ENCODE data around the gene HOMER1.

Gene HOMER1, protein sequence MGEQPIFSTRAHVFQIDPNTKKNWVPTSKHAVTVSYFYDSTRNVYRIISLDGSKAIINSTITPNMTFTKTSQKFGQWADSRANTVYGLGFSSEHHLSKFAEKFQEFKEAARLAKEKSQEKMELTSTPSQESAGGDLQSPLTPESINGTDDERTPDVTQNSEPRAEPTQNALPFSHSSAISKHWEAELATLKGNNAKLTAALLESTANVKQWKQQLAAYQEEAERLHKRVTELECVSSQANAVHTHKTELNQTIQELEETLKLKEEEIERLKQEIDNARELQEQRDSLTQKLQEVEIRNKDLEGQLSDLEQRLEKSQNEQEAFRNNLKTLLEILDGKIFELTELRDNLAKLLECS

DNA sequence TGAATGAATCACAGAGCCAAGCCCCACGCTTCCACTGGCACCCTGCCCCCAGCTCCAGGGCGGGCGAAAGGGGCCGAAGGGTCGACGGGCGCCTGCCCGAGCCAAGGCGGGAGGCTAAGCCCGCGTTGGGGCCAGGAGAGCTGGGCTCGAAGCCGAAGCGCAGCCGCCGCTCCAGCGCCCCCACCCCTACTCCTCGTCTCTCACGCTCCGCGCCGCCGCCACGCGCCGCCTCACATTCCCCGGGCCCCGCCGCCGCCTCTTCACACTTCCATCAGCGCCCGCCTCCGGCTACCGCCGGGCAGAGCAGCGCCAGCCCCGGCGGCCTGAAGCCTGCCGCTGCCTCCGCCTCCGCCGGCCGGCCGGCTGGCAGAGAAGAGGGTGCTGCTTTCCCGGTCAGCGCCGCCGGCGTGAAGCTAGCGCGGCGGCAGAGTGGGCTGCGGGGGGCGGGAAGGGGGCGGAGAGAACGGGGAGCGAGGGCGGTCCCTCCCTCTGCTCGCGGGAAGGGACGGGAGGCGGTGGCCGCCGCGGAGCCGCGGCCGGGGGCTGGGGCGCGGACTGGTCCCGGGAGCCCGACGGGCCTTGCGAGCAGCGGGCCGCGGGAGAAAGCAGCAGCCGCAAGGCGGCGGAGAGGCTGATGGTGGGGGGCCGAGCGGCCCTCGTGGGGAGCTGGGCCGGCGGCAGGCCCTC, at the start of gene HOMER1:
Gene HOMER1, minus strand, starts transcription at position 431 of the 687 bp plus-strand sequence. CDS start 1,360 bp downstream, outside the sequence.
- DNase-seq, result peak; percentile 27 to 48

DNA sequence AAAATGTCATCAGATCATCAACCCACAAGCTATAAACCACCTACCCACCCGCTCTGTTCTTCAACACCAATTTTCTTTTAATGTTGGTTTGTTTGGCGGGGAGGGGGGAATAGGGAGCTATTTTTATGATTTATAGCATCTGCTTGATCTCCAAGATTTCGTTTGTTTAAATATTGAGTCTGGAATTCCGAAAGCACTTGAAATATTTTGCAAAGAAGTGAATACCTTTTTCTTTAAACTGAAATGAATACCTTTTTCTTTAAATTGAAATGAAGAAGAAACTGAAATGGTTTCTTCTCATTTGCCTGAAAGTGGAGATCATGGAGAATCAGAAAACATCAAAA, 49.3 kb upstream of the HOMER1 start:
- no peak for DNase-seq

DNA sequence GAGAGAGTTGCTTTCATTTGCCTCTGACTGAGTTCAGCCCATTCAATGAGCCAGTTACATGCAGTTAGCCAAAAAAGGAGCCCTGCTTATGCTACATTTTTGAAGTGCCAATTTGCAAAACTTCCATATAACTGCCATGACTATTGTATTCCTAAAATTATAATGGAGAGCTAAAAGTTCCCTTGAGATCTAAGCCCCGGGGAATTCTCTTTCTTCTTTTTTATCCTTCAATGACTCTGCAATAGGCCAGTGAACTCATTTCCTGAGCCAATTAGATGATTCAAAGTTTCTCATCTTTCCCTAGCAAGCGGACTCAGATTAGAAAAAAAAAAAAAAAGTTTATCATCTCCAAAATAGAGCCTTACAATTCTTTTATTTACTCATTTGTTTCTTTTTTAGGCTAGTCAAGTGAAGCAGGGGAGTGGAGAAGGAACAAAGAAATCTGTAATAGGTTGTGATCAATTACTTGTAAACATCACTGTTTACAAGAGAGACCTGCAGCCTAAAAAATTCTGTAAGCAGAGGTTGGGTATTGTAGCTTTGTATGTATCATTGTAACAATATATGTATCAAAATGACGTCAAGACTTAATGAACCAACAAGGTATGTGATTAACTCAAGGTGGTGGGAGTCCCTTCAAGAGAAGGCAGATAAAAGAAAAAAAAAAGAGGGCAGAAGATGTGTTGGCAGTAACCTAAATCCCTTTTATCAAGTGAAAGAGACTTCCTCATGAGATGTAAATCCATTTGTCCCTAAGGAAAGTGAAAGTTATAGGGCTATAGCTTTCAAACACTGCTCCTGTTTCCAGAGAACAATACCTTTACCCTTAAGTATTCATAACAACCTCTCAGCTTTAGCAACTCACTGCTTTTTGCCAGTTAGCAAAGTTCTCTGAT, 48.7 kb upstream of the HOMER1 start:
- peak in 1 of 2 experiments; percentile 55 for DNase-seq

DNA sequence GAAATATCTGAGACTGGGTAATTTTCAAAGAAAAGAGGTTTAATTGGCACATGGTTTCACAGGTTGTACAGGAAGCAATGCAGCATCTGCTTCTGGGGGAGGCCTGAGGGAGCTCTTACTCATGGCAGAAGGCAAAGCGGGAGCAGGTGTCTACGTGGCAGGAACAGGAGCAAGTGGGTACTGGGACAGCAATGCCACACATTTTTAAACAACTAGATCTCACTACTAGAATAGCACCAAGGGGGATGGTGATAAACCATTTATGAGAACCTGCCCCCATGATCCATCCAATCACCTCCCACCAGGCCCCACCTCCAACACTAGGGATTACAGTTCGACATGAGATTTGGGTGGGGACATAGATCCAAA, 47.6 kb upstream of the HOMER1 start:
- no peak for DNase-seq

DNA sequence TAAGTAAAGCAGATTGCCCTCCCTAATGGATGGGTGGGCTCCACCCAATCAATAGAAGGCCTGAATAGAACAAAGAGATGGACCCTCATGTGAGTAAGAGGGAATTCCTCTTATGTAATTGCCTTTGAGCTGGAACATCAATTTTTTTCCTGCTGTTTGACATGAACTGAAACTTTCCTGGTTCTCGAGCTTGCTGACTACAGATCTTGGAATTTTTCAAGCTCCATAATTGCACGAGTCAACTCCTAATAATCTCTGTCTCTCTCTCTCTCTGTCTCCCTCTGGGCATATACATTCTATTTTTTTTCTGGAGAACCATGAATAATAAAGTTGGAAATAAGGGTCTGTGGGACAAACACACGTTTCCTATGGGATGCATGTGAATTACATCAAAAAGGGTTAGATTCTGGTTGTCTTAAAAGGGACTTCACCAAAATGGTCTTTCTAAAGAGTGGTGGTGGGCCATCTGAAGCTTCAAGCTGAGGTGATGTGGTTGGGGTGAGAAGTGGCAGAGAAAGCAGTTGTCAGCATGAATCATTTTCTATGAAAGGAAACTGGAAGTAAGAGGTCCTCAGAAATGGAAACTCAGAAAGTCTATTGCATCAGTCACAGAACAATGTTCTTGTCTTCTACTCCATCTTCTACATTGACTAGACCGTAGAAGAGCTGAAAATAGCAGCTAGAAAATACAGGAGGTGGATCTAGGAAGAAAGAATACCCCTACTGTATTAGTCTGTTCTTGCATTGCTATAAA, 47.0 kb upstream of the HOMER1 start:
- no peak for DNase-seq

DNA sequence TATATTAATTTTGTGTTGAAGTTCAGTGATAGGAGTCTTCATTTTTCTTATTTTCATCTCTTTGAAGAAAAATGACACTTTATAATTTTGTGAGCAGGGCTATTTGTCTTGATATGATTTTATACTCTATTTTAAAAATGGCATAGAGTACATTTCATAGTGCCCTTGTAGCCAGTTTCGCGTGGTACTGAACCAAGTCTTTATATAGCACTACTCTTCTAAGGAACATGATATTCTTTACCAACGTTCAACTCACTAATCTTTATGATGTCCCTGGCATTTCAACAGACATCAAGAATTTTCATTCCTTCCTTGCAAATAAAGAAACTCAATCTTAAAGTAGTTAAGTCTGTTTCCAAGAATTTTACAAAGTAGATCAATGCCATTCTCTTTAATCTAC, 41.5 kb upstream of the HOMER1 start:
- no peak for DNase-seq

DNA sequence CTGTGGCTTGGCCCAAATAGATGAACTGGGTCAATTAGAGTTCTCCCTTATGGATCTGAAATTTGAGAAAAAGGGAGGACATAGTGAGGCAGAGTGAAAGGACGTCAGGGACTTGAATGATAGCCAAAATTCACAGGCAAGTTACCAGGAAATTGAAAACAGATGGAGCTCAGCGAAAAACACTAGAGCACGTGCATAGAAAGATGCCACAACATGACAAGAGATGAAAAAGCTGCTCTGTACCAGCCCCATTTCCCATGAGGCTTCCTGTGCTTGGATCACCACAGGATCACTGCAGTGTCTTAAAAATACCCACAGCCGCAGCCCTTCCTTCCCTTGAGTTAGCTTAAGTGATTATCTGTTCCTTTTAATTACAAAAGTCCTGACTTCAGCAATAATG, 39.0 kb upstream of the HOMER1 start:
- DNase-seq, result no peak

DNA sequence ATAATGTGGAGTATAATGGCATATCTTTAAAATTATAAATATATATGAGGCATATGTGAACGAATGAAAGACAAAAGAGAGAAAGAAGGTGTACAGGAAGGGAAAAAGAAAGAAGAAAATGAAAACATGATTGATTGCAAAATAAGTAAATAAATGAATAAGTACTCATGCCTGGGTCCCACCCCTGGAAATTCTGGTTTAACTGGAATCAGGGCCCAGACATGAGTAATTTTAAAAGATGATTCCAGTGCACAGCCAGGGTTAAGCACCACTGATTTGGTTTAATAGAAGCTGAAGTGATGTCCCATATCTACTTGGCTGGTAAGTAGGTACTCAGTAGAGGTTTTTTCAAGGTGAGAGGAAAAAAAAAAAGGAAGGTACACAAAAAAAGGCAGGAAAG, 34.0 kb upstream of the HOMER1 start:
- no peak for DNase-seq

DNA sequence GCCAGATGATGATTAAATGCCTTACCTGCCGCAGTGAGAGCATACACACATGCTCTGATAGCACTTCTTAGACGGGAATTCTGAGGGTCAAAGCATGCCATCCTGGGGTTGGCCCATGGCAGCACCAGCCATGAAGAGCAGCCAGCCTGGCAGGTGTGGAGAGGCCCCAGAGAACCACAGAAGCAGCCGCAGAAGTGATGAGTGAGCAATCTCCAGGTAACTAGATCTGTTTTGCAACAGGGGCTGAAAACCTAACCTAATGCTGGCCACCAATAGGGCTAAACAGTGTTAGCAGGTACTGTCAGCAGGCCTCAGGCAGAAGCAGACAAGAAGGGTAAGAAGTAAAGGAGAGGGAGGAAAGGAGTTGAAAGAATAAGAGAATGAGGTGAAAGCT, 33.5 kb upstream of the HOMER1 start:
- no peak for DNase-seq

DNA sequence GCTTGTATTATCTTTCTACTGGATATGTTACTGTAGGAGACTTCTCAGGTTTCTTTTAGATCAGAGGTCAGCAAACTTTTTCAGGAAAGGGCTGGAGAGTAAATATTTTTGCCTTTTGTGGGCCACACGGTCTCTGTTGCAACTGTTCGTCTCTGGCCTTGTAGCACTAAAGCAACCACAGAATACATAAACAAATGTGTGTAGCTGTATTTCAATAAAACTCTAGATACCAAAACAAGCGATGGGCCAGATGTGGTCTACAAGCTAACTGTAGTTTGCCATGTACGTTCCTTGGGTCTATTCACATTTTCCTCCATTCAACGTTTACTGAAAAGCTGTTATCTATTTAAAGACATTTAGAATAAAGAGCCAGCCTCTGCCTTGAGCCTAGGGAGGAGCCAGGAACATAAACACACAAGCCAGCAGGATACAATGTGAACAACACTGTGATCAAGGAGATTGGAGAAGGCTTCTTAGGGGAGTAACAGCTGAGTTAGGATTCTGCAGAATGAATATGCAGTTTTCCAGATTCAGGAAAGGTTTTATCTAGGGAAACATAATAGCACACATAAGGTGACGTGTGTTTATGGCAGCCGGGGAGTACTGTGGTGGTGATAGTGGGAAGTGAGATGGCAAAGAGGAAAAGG, 33.0 kb upstream of the HOMER1 start:
- no peak for DNase-seq

DNA sequence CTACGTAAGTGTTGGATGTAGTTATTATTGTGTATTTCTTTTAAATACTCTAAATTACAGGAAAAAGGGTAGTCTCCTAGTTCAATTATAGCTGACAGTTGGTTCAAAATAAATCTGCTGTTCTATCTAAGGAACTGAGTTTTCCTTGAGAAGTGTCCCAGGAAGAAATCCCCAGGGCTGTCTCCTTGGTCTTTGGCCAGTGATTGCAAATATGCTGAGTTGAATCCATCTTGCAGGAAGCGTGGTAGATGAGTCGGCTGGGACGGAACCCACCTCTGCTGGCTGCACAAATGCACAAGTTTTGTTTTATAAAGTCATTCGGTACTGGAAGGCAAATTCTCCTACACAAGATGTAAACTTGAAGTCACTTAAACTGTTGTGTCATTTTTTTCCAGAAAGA, 30.2 kb upstream of the HOMER1 start:
- DNase-seq, result no peak

DNA sequence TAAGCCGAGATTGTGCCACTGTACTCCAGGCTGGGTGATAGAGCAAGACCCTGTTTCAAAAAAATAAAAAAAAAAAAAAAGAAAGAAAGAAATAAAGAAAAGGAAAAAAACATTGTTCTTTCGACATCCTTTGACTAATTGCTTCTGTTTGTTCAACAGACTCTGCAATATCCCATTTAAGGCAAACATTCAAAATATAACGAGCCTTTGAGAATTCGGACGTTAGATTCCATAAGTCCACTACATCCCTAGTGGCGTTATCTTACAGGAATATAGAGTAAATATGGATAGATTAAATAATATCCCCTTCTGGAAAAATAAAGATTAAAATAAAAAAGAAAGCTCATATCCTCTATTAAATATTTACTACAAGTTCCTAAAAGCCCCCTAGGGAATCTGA, 27.0 kb upstream of the HOMER1 start:
- DNase-seq, result no peak

DNA sequence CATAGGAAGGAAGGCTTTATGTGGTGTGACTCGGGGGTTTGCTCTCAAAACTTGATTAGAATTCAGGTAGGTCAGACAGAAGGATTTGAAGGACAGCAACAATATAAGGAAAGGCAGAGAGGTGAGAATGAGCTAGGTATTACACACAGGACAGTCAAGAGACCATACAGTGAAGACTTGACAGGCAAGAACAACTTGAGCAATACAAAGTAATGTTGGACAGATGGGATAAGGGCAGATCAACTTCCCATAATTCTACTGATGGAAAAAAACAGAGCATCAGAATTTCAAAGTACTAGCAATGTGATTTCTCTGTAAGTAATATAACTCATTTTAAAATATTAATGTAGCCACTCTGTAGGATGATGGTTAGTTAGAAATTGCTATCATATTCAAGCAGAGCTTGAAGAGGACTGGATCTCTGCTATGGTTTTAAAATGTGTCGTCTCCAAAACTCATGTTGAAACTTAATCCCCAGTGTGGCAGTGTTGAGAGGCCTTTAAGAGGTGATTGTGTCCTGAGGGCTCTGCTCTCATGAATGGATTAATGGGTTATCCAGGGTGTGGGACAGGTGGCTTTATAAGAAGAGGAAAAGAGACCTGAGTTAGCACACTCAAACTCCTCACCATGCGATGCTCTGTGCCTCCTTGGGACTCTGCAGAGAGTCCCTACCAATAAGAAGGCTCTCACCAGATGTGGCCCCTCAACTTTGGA, 22.4 kb upstream of the HOMER1 start:
- no peak for DNase-seq

DNA sequence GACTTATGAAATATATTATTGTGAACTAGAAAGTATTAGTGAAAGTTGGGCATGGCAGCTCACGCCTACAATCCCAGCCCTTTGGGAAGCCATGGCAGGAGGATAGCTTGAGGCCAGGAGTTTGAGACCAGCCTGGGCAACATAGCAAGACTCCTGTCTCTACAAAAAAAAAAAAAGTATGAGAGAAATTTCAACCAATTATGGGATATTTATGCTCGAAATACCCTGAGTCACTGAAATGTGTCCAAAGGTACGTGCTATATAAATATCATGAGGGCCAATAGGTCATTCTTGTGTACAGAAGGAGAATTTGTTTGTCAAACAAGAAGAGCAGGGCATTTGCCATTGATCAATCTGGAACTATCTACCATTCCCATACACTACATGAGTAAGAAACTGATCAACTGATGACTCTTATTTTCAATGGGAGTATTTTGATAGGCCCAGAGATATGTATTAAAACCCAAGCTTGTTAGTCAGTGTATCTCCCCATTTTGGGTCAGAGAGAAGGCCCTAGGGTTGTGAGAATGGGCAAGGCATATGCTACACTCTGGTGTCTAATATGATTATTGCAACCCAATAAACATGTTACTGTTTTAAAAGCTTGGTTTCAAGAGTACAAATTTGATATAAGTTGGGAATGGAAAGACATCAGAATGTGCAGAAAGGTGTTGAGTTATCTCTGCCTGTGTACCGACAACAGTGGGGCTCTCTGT, 21.7 kb upstream of the HOMER1 start:
- DNase-seq, result no peak

DNA sequence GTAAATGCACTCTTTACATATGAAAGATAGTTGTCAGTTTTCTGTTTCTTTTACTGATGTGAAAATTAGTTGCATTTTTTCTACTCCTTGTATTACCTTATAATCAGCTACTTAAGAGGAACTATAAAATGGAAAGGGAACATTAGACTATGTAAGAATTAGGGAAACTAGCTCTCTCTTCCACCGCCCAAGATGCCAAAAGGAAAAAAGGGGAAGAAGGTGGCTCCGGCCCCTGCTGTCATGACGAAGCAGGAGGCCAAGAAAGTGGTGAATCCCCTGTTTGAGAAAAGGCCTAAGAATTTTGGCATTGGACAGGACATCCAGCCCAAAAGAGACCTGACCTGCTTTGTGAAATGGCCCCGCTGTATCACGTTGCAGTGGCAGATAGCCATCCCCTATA, 15.2 kb upstream of the HOMER1 start:
- no peak for DNase-seq

DNA sequence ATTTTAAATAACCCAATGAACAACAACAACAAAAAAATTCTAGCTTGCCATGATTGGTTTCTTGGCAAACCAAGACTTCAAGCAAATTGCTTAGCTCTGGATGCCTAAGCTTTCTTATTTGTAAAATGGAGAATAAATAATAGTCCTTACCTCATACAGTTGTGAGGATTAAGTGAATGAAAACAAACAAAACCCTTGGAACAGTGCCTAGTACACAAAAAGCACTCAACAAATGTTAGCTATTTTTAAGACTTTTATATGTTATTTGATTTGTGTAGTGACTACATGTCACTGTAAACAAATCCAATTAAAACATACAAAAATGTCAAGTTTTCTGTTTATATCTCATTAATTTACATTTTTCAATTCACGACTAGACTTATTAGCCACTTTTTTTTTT, 13.5 kb upstream of the HOMER1 start:
- DNase-seq, result no peak

DNA sequence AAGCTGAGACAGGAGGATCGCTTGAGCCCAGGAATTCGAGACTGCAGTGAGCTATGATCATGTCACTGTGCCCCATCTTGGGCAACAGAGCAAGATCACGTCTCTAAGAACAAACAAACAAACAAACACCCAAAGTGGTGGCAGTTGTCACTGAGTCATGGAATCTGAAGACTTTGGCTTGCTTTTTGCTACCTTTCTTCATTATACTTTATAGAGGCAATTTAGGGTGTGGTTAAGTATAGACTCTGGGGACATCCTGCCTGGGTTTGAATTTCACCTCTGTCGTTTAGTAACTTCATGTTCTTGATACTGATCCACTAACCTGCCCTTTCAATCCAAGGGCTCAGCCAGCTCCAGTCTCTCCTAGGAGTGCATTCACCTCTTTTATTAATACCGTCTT, 13.0 kb upstream of the HOMER1 start:
- DNase-seq, result no peak

DNA sequence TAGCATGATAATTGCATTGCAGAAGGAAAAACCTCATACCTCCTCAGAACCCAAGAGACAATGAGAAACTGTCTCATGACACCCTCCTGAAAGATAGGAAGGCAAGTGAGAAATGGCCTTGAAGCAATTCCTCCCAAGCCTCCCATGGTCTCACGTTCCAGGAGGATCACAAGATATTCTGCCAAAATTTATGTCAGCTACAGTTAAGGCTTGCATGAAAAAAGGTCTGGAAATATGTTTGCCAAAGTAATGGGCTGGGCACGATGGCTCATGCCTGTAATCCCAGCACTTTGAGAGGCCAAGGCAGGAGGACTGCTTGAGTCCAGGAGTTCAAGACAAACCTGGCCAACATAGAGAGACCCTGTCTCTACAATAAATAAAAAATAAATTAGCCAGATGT, 12.6 kb upstream of the HOMER1 start:
- no peak for DNase-seq

DNA sequence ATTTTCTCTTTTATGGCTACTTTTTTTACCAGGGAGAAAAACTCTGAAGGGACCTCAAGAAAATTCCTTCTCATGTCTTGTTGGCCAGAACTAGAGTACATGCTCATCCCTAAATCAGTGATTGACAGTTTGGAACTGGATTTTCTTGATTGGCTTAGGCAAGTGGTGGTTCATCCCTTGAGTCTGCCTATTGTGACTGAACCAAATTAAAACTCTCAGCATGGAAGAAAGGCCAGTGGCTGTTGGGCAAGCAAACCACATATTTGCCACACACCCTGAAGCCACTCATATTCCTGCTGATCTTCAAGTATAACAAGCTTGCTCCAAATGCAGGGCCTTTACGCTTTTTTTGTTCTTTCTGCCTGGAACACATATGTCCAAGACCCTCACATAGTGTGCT, 7.2 kb upstream of the HOMER1 start:
- no peak for DNase-seq

DNA sequence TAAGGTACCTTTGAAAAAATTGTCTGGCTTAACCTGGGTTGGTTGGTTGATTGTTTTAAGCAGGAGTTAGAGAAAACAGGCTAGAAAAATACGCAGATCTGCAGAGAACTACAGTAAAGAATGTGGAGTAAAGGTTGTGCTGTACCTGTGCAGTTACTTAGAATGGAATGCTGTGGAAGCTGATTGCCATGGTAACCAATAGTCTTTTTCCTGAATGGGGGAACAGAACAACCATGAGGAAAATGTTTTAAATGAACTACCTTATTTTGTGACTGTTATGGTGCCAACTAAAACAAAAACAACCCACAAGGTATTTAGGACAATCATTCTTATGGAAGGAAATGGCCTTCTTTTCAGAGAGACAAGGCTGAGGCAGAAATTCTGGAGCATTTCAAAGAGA, 4.8 kb upstream of the HOMER1 start:
- no peak for DNase-seq

DNA sequence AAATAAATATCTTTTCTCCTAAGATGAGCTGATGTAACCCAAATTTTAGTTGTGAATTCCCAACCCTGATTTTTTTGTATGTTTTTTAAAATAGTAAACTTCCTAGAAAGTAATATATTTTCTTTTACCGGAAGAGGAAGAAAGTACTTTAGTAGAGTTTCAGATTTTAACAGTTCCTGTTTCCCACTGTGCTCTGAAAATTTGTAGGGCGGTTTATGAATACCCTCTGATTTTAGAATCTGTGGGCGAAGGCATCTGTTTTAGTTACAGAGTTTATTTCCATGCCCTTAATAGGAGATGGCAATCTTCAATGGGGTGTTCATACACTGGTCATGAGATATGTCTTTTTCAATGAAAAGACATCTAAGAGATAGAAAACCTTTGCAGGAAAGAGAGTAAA, 3.7 kb upstream of the HOMER1 start:
- no peak for DNase-seq
